ENCODE data around the gene MARCHF4.

Gene MARCHF4

GRCh38 chr2:216352653-216353270 is 19.5 kb downstream of the MARCHF4 start:
- DNase-seq (ENCODE audit: insufficient read length, low spot score) (no peak), FAIRE-seq (peak; percentile 40)
- TF ChIP-seq POU2F2 (IDR thresholded peaks at IDR 0.05; ENCODE audit: low read depth, low read length) (no peak), SPI1 (IDR thresholded peaks at IDR 0.05; ENCODE audit: low read depth, low read length) (no peak), TAF1 (IDR thresholded peaks at IDR 0.05; ENCODE audit: low read depth, low read length) (no peak), PAX5 (IDR thresholded peaks at IDR 0.05; ENCODE audit: insufficient read depth, low read length, severe bottlenecking) (no peak), POLR2AphosphoS5 (IDR thresholded peaks at IDR 0.05; ENCODE audit: low read depth, low read length) (no peak), POLR2A (IDR thresholded peaks at IDR 0.05; ENCODE audit: low read depth, low read length) (no peak)

- FAIRE-seq (no peak), DNase-seq (ENCODE audit: insufficient read length, low spot score) (no peak)
- TF ChIP-seq POLR2AphosphoS5 (IDR thresholded peaks at IDR 0.05; ENCODE audit: low read depth, low read length) (no peak), PAX5 (IDR thresholded peaks at IDR 0.05; ENCODE audit: insufficient read depth, low read length, severe bottlenecking) (no peak), TAF1 (IDR thresholded peaks at IDR 0.05; ENCODE audit: low read depth, low read length) (no peak), SPI1 (IDR thresholded peaks at IDR 0.05; ENCODE audit: low read depth, low read length) (no peak), POU2F2 (IDR thresholded peaks at IDR 0.05; ENCODE audit: low read depth, low read length) (no peak), POLR2A (IDR thresholded peaks at IDR 0.05; ENCODE audit: low read depth, low read length) (no peak)
Measured at GRCh38 chr2:216351172-216351925, 20.9 kb downstream of the MARCHF4 start.

- DNase-seq (ENCODE audit: insufficient read length, low spot score) (no peak), FAIRE-seq (no peak)
- no peak for TF ChIP-seq POLR2A (IDR thresholded peaks at IDR 0.05; ENCODE audit: low read depth, low read length)
Measured at GRCh38 chr2:216350214-216350791, 22.0 kb downstream of the MARCHF4 start.

- DNase-seq (ENCODE audit: insufficient read length, low spot score) (no peak), FAIRE-seq (no peak)
- no peak for TF ChIP-seq POLR2AphosphoS5 (IDR thresholded peaks at IDR 0.05; ENCODE audit: low read depth, low read length)
- TF ChIP-seq POU2F2 (IDR thresholded peaks at IDR 0.05; ENCODE audit: low read depth, low read length) = no peak
- TF ChIP-seq SPI1 (IDR thresholded peaks at IDR 0.05; ENCODE audit: low read depth, low read length) = no peak
- TF ChIP-seq TAF1 (IDR thresholded peaks at IDR 0.05; ENCODE audit: low read depth, low read length) = no peak
Measured at GRCh38 chr2:216349366-216349765, 22.9 kb downstream of the MARCHF4 start.

- TF ChIP-seq PAX5 (IDR thresholded peaks at IDR 0.05; ENCODE audit: insufficient read depth, low read length, severe bottlenecking) (no peak), POLR2AphosphoS5 (IDR thresholded peaks at IDR 0.05; ENCODE audit: low read depth, low read length) (no peak), POLR2A (IDR thresholded peaks at IDR 0.05; ENCODE audit: low read depth, low read length) (no peak), SPI1 (IDR thresholded peaks at IDR 0.05; ENCODE audit: low read depth, low read length) (no peak), TAF1 (IDR thresholded peaks at IDR 0.05; ENCODE audit: low read depth, low read length) (no peak), POU2F2 (IDR thresholded peaks at IDR 0.05; ENCODE audit: low read depth, low read length) (no peak)
- FAIRE-seq = no peak
Measured at GRCh38 chr2:216348756-216349308, 23.5 kb downstream of the MARCHF4 start.

GRCh38 chr2:216346781-216347180 is 25.5 kb downstream of the MARCHF4 start:
- DNase-seq (ENCODE audit: insufficient read length, low spot score) = no peak
- TF ChIP-seq SPI1 (IDR thresholded peaks at IDR 0.05; ENCODE audit: low read depth, low read length) = no peak
- no peak for TF ChIP-seq PAX5 (IDR thresholded peaks at IDR 0.05; ENCODE audit: insufficient read depth, low read length, severe bottlenecking)
- no peak for TF ChIP-seq POLR2A (IDR thresholded peaks at IDR 0.05; ENCODE audit: low read depth, low read length)
- no peak for TF ChIP-seq TAF1 (IDR thresholded peaks at IDR 0.05; ENCODE audit: low read depth, low read length)
- TF ChIP-seq POLR2AphosphoS5 (IDR thresholded peaks at IDR 0.05; ENCODE audit: low read depth, low read length) = no peak
- peak; percentile 54 for FAIRE-seq

More at GRCh38 chr2:216348756-216349308, 23.5 kb downstream of the MARCHF4 start:
- no peak for DNase-seq (ENCODE audit: insufficient read length, low spot score)

- no peak for DNase-seq (ENCODE audit: insufficient read length, low spot score)
- FAIRE-seq = no peak
- TF ChIP-seq TAF1 (IDR thresholded peaks at IDR 0.05; ENCODE audit: low read depth, low read length) = no peak
Measured at GRCh38 chr2:216345846-216346245, 26.4 kb downstream of the MARCHF4 start.

GRCh38 chr2:216344950-216345300 is 27.4 kb downstream of the MARCHF4 start:
- no peak for TF ChIP-seq POLR2A (IDR thresholded peaks at IDR 0.05; ENCODE audit: low read depth, low read length)
- TF ChIP-seq POLR2AphosphoS5 (IDR thresholded peaks at IDR 0.05; ENCODE audit: low read depth, low read length) = no peak
- no peak for TF ChIP-seq POU2F2 (IDR thresholded peaks at IDR 0.05; ENCODE audit: low read depth, low read length)
- no peak for TF ChIP-seq TAF1 (IDR thresholded peaks at IDR 0.05; ENCODE audit: low read depth, low read length)
- no peak for TF ChIP-seq SPI1 (IDR thresholded peaks at IDR 0.05; ENCODE audit: low read depth, low read length)
- no peak for TF ChIP-seq PAX5 (IDR thresholded peaks at IDR 0.05; ENCODE audit: insufficient read depth, low read length, severe bottlenecking)
- no peak for FAIRE-seq

GRCh38 chr2:216344206-216344949 is 27.9 kb downstream of the MARCHF4 start:
- TF ChIP-seq TAF1 (IDR thresholded peaks at IDR 0.05; ENCODE audit: low read depth, low read length) (no peak), SPI1 (IDR thresholded peaks at IDR 0.05; ENCODE audit: low read depth, low read length) (peak; percentile 55; the same call in 1 of the 2 replicates)
- FAIRE-seq (no peak), DNase-seq (ENCODE audit: insufficient read length, low spot score) (no peak)

More at GRCh38 chr2:216344950-216345300, 27.4 kb downstream of the MARCHF4 start:
- no peak for DNase-seq (ENCODE audit: insufficient read length, low spot score)

Data from GM12891 (cell line).